HCT116 (cell line): Measurements from ENCODE around the gene CARMIL1. TPM values are rescaled to one million over a fixed set of nuclear protein-coding genes. Genes with fewer than 3 reads are reported as not detected.

Experiments used
- ATAC-seq: fragments of 200-7000 bp; cut with Tn5 transposase; 2 replicates; pipeline ENCODE4 v1.9.1; 2020; ENCODE audit warnings: mild to moderate bottlenecking, moderate library complexity
- BruUV-seq: library from RNA; stranded (reverse); fragments of 400-500 nt; replicated peaks from 2 replicates; lab custom pipeline; 2021; lab: Mats Ljungman, UMichigan
- CTCF ChIA-PET: fragments of 300-600 bp; sonication (Branson Sonifier 250); formaldehyde crosslinking; loops from one replicate; lab custom pipeline; 2021; ENCODE audit warnings: antibody characterized with exemption; lab: Charles Lee
- POLR2A ChIA-PET: fragments of 300-600, 350-600 bp; sonication (Branson Sonifier 250); formaldehyde crosslinking; loops from one replicate; lab custom pipeline; 2021; ENCODE audit warnings: antibody characterized with exemption; lab: Charles Lee
- RAD21 ChIA-PET, 2 experiments: fragments of 300-600 bp; sonication (Branson Sonifier 250); formaldehyde crosslinking; loops; one replicate each; lab custom pipeline; 2023; ENCODE audit warnings: low total read pairs in 2 of 2; ENCODE audit not compliant: uncharacterized antibody in 2 of 2, unreplicated experiment in 2 of 2, low non-redundant PET in 1 of 2; lab: Charles Lee
- DNase-seq: peaks from one replicate; pipeline ENCODE4 v3.0.0-alpha.2; 2010; ENCODE audit warnings: low read depth, low spot score
- H2AFZ ChIP-seq: fragments of 200-600 bp; shearing (Covaris generic), sonication (generic); 2 replicates; pipeline ENCODE4 v1.6.1; 2017; ENCODE audit warnings: low read depth, mixed run types, mixed read lengths, antibody characterized with exemption, low read length; ENCODE audit not compliant: poor library complexity, severe bottlenecking
- H3K27ac ChIP-seq: 2 replicates; pipeline ENCODE4 v1.5.1; 2012; ENCODE audit warnings: low read depth, low read length
- H3K27me3 ChIP-seq: fragments of 200-600 bp; sonication (generic); 2 replicates; pipeline ENCODE4 v1.6.1; 2016; ENCODE audit warnings: mixed run types, low read length, mixed read lengths; ENCODE audit not compliant: insufficient read depth
- H3K36me3 ChIP-seq, 2 experiments: fragments of 200-500 bp in 1 of 2; fragments of 200-600 bp in 1 of 2; sonication (Bioruptor generic) in 1 of 2; sonication (generic) in 1 of 2; 2 replicates each; pipeline versions ENCODE4 v1.5.1 to v1.6.1; 2014 to 2016; ENCODE audit warnings: low read length in 2 of 2, inconsistent platforms in 1 of 2, mixed read lengths in 1 of 2, mixed run types in 1 of 2; ENCODE audit not compliant: insufficient read depth in 2 of 2, control insufficient read depth in 1 of 2
- H3K4me1 ChIP-seq, 2 experiments: fragments of 200-600 bp in 1 of 2; sonication (generic) in 1 of 2; 2 replicates each; pipeline versions ENCODE4 v1.5.1 to v1.6.1; 2012 to 2017; ENCODE audit warnings: low read length in 2 of 2, inconsistent platforms in 1 of 2, mild to moderate bottlenecking in 1 of 2, mixed read lengths in 1 of 2, mixed run types in 1 of 2, moderate library complexity in 1 of 2; ENCODE audit not compliant: insufficient read depth in 2 of 2, control insufficient read depth in 1 of 2
- H3K4me2 ChIP-seq: fragments of 200-600 bp; sonication (generic); 2 replicates; pipeline ENCODE4 v1.6.1; 2017; ENCODE audit warnings: mixed run types, low read length, mixed read lengths
- H3K4me3 ChIP-seq, 2 experiments: fragments of 200-600 bp in 1 of 2; sonication (generic) in 1 of 2; replicated peaks in 1 of 2; 2 replicates each; pipeline ENCODE4 v1.5.1; 2011 to 2016; ENCODE audit warnings: low read length in 2 of 2, control low read depth in 1 of 2, low read depth in 1 of 2, mild to moderate bottlenecking in 1 of 2, mixed read lengths in 1 of 2, mixed run types in 1 of 2
- H3K79me2 ChIP-seq: fragments of 200-600 bp; sonication (generic); 2 replicates; pipeline ENCODE4 v1.6.1; 2017; ENCODE audit warnings: mild to moderate bottlenecking, mixed run types, low read length, moderate library complexity, mixed read lengths; ENCODE audit not compliant: insufficient read depth
- H3K9ac ChIP-seq: fragments of 200-600 bp; sonication (generic); 2 replicates; pipeline ENCODE4 v1.6.1; 2016; ENCODE audit warnings: low read length, mixed read lengths
- H3K9me2 ChIP-seq: fragments of 200-600 bp; sonication (generic), shearing (Covaris generic); 2 replicates; pipeline ENCODE4 v1.6.1; 2017; ENCODE audit warnings: mixed run types, mild to moderate bottlenecking, moderate library complexity; ENCODE audit not compliant: insufficient read depth
- H3K9me3 ChIP-seq, 2 experiments: fragments of 200-500 bp in 1 of 2; fragments of 200-600 bp in 1 of 2; sonication (Bioruptor generic) in 1 of 2; sonication (generic) in 1 of 2; 2 replicates each; pipeline ENCODE4 v1.6.1; 2014 to 2017; ENCODE audit warnings: low read length in 2 of 2, mixed read lengths in 2 of 2, inconsistent platforms in 1 of 2, low read depth in 1 of 2, mild to moderate bottlenecking in 1 of 2, mixed run types in 1 of 2, moderate library complexity in 1 of 2; ENCODE audit not compliant: control insufficient read depth in 1 of 2, insufficient read depth in 1 of 2
- H4K20me1 ChIP-seq: fragments of 200-600 bp; sonication (generic), shearing (Covaris generic); 2 replicates; pipeline ENCODE4 v1.6.1; 2017; ENCODE audit warnings: mixed run types, mild to moderate bottlenecking, moderate library complexity; ENCODE audit not compliant: insufficient read depth
- CEBPB ChIP-seq: IDR thresholded peaks from 2 replicates; pipeline ENCODE4 v1.6.1; 2012; ENCODE audit warnings: low read depth
- EZH2 ChIP-seq: fragments of 200-600 bp; sonication (generic); IDR thresholded peaks from 2 replicates; pipeline ENCODE4 v1.6.1; 2017; ENCODE audit warnings: antibody characterized with exemption, mixed run types
- EZH2phosphoT487 ChIP-seq: fragments of 200-600 bp; IDR thresholded peaks from 2 replicates; pipeline ENCODE4 v1.6.1; 2018; ENCODE audit warnings: antibody characterized with exemption, borderline replicate concordance
- JUND ChIP-seq: IDR thresholded peaks from 2 replicates; pipeline ENCODE4 v1.6.1; 2012
- RAD21 ChIP-seq: IDR thresholded peaks from 2 replicates; pipeline ENCODE4 v1.6.1; 2012; ENCODE audit warnings: low read depth, mild to moderate bottlenecking
- SIN3A ChIP-seq: IDR thresholded peaks from 2 replicates; pipeline ENCODE4 v1.6.1; 2012; ENCODE audit warnings: low read depth
- SP1 ChIP-seq: IDR thresholded peaks from 2 replicates; pipeline ENCODE4 v1.6.1; 2012; ENCODE audit warnings: low read depth
- ZBTB33 ChIP-seq: IDR thresholded peaks from 2 replicates; pipeline ENCODE4 v1.6.1; 2011; ENCODE audit warnings: mild to moderate bottlenecking, low read length, moderate library complexity; ENCODE audit not compliant: insufficient replicate concordance; ENCODE audit errors: extremely low read depth
- intact Hi-C: fragments of 100-400 bp; cut with micrococcal nuclease; formaldehyde crosslinking; loops from 2 replicates; pipeline ENCODE4 v1.10.0; 2022
- total RNA-seq: library from RNA; stranded (reverse); gene quantifications from one replicate; pipeline ENCODE4 v1.2.1, GENCODE V29; 2021; ENCODE audit not compliant: unreplicated experiment
- TF ChIP-seq, protein P1 (sequence below): IDR thresholded peaks from 2 replicates; pipeline ENCODE4 v1.6.1; 2012; ENCODE audit warnings: low read depth
- TF ChIP-seq, protein P2 (sequence below), 3 experiments: fragments of 200-600 bp in 1 of 3; sonication (generic) in 1 of 3; IDR thresholded peaks in 2 of 3; conservative IDR thresholded peaks in 1 of 3; 2 replicates each; pipeline ENCODE4 v1.5.1; 2012 to 2017; ENCODE audit warnings: low read depth in 2 of 3, low read length in 2 of 3, antibody characterized with exemption in 1 of 3, borderline replicate concordance in 1 of 3, control low read depth in 1 of 3, mild to moderate bottlenecking in 1 of 3, mixed read lengths in 1 of 3, mixed run types in 1 of 3, moderate library complexity in 1 of 3; ENCODE audit not compliant: insufficient read depth in 1 of 3

Gene CARMIL1
- total RNA-seq, 1 experiment from 2014 or later = 21.7 TPM

- Histone ChIP-seq H4K20me1 (no peaks in the 10 kb centered on the region), H3K4me3 (no peak overlapping the region), H3K79me2 (no peaks in the 10 kb centered on the region), H3K27me3 (no peaks in the 10 kb centered on the region), H3K4me1 (no peaks in the 10 kb centered on the region), H3K9me3 (no peaks in the 10 kb centered on the region), H2AFZ (no peak overlapping the region), H3K9me2 (no peaks in the 10 kb centered on the region), H3K36me3 (no peaks in the 10 kb centered on the region)
- intact Hi-C loops = no loop called here
- CTCF ChIA-PET = no interaction called here
- TF ChIP-seq SIN3A = no peak
- TF ChIP-seq RAD21 = no peak
- TF ChIP-seq, protein P1, sequence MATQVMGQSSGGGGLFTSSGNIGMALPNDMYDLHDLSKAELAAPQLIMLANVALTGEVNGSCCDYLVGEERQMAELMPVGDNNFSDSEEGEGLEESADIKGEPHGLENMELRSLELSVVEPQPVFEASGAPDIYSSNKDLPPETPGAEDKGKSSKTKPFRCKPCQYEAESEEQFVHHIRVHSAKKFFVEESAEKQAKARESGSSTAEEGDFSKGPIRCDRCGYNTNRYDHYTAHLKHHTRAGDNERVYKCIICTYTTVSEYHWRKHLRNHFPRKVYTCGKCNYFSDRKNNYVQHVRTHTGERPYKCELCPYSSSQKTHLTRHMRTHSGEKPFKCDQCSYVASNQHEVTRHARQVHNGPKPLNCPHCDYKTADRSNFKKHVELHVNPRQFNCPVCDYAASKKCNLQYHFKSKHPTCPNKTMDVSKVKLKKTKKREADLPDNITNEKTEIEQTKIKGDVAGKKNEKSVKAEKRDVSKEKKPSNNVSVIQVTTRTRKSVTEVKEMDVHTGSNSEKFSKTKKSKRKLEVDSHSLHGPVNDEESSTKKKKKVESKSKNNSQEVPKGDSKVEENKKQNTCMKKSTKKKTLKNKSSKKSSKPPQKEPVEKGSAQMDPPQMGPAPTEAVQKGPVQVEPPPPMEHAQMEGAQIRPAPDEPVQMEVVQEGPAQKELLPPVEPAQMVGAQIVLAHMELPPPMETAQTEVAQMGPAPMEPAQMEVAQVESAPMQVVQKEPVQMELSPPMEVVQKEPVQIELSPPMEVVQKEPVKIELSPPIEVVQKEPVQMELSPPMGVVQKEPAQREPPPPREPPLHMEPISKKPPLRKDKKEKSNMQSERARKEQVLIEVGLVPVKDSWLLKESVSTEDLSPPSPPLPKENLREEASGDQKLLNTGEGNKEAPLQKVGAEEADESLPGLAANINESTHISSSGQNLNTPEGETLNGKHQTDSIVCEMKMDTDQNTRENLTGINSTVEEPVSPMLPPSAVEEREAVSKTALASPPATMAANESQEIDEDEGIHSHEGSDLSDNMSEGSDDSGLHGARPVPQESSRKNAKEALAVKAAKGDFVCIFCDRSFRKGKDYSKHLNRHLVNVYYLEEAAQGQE = no peak
- TF ChIP-seq EZH2phosphoT487 = no peak
- TF ChIP-seq SP1 = no peak
- no peak for TF ChIP-seq EZH2
- TF ChIP-seq JUND = no peak
- TF ChIP-seq ZBTB33 = no peak
- TF ChIP-seq, protein P2, sequence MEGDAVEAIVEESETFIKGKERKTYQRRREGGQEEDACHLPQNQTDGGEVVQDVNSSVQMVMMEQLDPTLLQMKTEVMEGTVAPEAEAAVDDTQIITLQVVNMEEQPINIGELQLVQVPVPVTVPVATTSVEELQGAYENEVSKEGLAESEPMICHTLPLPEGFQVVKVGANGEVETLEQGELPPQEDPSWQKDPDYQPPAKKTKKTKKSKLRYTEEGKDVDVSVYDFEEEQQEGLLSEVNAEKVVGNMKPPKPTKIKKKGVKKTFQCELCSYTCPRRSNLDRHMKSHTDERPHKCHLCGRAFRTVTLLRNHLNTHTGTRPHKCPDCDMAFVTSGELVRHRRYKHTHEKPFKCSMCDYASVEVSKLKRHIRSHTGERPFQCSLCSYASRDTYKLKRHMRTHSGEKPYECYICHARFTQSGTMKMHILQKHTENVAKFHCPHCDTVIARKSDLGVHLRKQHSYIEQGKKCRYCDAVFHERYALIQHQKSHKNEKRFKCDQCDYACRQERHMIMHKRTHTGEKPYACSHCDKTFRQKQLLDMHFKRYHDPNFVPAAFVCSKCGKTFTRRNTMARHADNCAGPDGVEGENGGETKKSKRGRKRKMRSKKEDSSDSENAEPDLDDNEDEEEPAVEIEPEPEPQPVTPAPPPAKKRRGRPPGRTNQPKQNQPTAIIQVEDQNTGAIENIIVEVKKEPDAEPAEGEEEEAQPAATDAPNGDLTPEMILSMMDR (IDR thresholded peaks at IDR 0.05 in 2 of 3, conservative IDR thresholded peaks at IDR 0.05 in 1 of 3; ENCODE audit: borderline replicate concordance in 1 of 3, insufficient read depth in 1 of 3, low read depth in 2 of 3, low read length in 2 of 3) = no peak
- TF ChIP-seq CEBPB = no peak
- TF ChIP-seq, all 23 proteins: peak for 0
- H3K27ac ChIP-seq = no peak overlapping the region
- ATAC-seq (no peak), DNase-seq (no peak)
- ChIA-PET POLR2A (no interaction called here), RAD21 (no interaction called here)
- no TSS peak for BruUV-seq
- H3K4me2 ChIP-seq = no peak overlapping the region
- no peak overlapping the region for H3K9ac ChIP-seq
These were observed 281.7 kb downstream of the CARMIL1 start for GRCh38 chr6:25560865-25561264.
